Dendritic cell treated with granulocyte-macrophage colony-stimulating factor and Interleukin-4, amounts not matched to agents 40 ng/mL and 50 ng/mL, for 4 days (primary cell): ENCODE results near the gene PAFAH1B1.
"Not testable (repeated sequence)": the region's sequence is repeated elsewhere in the genome, so short reads cannot be mapped to it uniquely, and the experiment has no call there.

Source experiments
- H3K27ac Mint-ChIP-seq: one replicate; pipeline ENCODE4 v1.8.0; 2022; ENCODE audit warnings: mild to moderate bottlenecking, mixed read lengths
- H3K27me3 Mint-ChIP-seq: one replicate; pipeline ENCODE4 v1.8.0; 2022; ENCODE audit warnings: mild to moderate bottlenecking, mixed read lengths
- H3K36me3 Mint-ChIP-seq: one replicate; pipeline ENCODE4 v1.8.0; 2022; ENCODE audit warnings: low read depth, mixed read lengths
- H3K4me1 Mint-ChIP-seq: one replicate; pipeline ENCODE4 v1.8.0; 2022; ENCODE audit warnings: low read depth, mixed read lengths
- H3K4me3 Mint-ChIP-seq: one replicate; pipeline ENCODE4 v1.8.0; 2022; ENCODE audit warnings: mild to moderate bottlenecking, moderate library complexity, mixed read lengths
- H3K9me3 Mint-ChIP-seq: one replicate; pipeline ENCODE4 v1.8.0; 2022; ENCODE audit warnings: mixed read lengths
- intact Hi-C: fragments of 100-400 bp; cut with micrococcal nuclease; formaldehyde crosslinking; loops from one replicate; pipeline ENCODE4 v1.15.0; 2022

PAFAH1B1 gene

DNA sequence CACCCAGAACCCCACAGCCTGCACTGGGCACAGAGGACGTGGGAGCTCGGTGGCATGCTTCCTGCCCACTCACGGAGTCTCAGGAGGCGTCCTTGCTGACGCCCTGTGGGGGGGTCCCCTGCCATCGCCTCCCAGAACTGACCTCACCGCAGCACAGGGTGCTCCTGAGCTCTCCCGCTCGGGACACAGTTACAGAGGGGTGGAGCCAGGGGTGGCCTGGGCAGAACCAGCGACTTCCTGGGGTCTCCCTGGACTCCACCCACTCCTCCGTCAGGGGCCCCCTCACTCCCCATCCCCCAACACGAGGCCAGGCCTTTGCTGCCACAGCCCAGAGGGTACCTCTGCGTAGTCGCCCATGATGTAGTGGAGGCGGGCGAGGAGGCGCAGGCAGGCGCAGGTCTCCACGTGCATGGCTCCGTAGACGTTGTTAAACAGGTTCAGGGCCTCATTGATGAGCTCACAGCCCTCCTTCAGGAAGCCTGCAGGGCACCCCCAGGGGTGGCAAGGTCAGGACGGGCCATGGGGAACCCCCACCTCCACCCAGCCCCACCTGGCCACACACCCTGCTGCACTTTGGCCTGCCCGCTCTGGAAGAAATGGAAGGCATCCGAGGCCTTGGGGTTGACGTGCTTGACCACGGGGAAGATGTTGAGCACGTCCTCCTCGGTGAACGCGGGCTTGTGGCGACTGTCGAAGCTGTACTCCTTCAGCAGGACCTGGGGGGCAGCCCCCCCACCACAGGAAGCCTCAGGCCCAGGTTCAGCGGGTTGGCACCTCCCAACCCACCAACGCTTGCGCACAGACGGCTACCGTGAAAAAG, 100.3 kb downstream of the PAFAH1B1 start:
- intact Hi-C loops = no loop called here
- Mint-ChIP-seq H3K4me1 (peaks cover 5% of the 10 kb centered on the region), H3K36me3 (peaks cover 100% of the 10 kb centered on the region), H3K27me3 (no peaks in the 10 kb centered on the region), H3K27ac (no peak overlapping the region), H3K9me3 (no peaks in the 10 kb centered on the region), H3K4me3 (no peak overlapping the region)

DNA sequence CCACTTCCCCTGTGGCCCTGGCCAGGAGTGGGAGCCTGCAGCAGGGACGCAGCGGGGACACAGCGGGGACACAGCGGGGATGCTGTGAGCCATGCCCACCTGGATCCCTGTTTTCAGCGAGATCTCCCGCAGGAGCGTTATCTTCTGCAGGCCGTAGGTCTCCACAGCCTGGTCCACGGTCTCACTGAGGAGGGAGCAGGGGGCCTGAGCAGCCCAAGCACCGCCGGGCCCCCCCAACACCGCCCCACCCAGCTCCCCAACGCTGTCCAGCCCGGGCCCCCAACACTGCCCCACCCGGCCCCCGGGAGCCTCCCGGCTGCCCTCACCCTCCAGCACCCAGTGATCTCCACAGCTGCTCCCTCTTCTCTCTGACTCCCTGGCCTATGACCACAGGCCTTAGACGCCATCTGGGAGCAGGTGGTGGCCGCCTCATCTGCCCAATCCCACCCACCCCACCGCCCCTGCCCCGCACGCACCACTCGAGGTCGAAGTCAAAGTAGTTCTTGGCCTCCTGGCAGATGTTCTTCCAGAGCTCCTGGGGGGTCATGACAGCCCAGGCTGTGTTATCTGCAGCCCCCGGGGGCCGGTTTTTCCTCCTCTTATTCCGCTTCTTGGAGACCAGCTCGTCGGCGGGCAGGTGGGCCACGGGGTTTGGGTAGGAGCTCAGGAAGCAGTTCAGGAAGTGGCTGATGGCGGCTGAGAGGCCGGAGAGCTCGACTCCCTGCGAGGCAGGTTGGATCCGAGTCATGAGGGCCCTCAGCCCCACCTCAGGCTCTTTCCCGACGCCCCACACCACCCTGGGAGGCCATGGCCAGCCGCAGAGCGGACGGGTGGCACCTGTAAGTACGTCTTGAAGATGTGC, 101.2 kb downstream of the PAFAH1B1 start:
- Mint-ChIP-seq H3K4me3 (no peak overlapping the region), H3K27me3 (no peaks in the 10 kb centered on the region), H3K27ac (no peak overlapping the region), H3K9me3 (no peaks in the 10 kb centered on the region), H3K4me1 (no peaks in the 10 kb centered on the region), H3K36me3 (peaks cover 100% of the 10 kb centered on the region)
- intact Hi-C loops = no loop called here

DNA sequence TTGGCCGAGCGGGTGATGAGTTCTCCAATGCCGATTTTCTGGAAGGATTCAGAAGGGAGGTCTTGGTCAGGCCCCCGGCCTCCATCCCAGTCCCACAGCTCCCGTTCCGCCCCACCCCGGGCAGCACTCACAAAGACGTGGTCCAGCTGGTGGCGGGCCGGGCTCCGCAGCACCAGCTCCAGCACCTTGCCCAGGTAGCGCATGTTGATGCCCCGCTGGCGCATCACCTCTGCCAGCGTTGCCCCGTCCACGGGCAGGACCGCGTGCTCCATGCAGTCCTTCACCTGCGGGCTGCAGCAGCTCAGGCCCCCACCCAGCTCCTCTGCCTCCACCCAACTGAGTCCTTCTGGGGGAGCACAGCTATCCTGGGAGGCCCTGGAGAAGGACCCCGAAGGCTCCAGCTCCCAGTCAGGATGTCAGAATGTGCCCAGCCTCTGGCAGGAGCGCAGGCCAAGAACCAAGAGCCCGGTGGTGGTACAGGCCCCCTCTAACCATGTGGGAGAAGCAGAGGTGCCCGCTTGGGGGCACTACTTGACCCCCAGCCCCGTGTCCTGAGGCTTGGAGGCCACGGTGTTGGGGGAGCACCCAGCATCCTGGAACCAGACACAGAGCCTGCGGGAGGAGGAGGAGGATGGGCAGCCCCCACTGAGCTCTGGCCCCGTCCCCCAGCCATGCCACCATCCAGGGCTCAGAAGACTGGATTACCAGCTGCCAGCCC, 101.9 kb downstream of the PAFAH1B1 start:
- Mint-ChIP-seq H3K36me3 (peaks cover 100% of the 10 kb centered on the region), H3K9me3 (no peaks in the 10 kb centered on the region), H3K4me1 (no peaks in the 10 kb centered on the region), H3K27ac (no peak overlapping the region), H3K4me3 (no peak overlapping the region), H3K27me3 (no peaks in the 10 kb centered on the region)
- intact Hi-C loops = no loop called here

DNA sequence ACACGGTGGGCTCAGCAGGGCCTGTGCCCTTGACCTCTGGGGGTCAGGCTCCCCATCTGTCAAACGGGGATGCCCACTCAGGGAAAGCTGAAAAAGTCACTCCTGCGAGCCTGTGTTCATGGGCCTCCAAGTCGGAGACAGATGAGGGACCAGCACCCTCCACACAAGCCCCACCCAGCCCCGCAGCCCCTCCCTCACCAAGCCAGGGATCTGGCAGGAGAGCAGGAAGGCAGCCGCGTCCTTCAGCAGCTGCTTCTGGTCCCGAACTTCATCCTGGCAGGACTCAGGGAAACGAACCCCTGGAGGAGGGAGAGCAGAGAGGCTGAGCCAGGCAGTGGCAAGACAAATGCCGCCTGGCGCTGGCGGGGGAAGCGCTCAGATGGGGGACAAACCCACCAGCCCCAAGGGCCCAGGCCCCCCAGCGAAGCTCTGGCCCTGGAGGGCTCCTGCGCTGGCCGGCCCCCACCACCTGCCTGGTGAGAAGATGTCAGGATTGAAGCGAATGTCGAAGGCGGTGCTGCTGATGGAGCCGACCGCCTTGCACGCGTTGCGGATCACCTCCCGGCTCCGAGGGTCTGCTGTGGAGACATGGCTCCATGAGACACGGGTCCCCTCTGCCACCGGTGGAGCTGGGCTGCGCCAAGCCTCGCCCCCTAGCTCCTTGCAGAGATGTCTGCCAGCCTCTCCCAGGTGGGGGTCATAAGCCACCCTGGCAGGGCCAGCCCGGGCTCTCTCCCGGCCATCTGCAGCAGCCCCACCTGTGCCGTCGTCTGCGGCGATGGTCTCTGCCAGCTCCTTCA, 102.7 kb downstream of the PAFAH1B1 start:
- Mint-ChIP-seq H3K4me3 (no peak overlapping the region), H3K9me3 (no peaks in the 10 kb centered on the region), H3K27me3 (no peaks in the 10 kb centered on the region), H3K36me3 (peaks cover 100% of the 10 kb centered on the region), H3K4me1 (no peaks in the 10 kb centered on the region), H3K27ac (no peak overlapping the region)
- intact Hi-C loops = no loop called here

DNA sequence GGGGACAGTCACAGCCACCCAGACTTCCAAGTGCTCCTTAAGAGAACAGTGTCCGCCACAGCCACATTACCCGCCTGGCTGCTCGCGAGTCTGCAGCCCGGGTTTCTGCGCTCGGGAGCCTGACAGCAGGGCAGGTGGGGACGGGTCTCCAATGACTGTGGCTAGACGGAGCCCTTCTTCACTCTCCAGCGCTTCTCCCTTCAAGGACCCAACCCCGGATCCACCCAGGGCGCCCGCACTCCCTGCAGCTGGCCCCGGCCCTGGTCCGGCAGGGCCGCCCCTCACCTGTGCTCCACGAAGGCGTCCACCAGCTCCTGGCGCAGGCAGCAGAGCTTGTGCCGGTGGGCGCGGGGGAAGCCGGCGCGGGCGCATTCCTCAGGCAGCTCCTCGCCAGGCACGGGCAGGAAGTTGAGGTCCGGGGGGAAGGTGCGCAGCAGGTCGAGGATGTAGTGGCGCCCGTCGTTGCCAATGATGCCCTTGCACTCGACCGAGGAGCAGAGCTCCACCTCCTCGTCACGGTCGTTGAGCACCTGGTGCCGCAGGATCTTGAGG, 104.2 kb downstream of the PAFAH1B1 start:
- H3K36me3 Mint-ChIP-seq = peaks cover 100% of the 10 kb centered on the region
- intact Hi-C loops = no loop called here
- no peaks in the 10 kb centered on the region for H3K27me3 Mint-ChIP-seq
- H3K27ac Mint-ChIP-seq = no peak overlapping the region
- no peak overlapping the region for H3K4me3 Mint-ChIP-seq
- H3K4me1 Mint-ChIP-seq = no peaks in the 10 kb centered on the region
- no peaks in the 10 kb centered on the region for H3K9me3 Mint-ChIP-seq

DNA sequence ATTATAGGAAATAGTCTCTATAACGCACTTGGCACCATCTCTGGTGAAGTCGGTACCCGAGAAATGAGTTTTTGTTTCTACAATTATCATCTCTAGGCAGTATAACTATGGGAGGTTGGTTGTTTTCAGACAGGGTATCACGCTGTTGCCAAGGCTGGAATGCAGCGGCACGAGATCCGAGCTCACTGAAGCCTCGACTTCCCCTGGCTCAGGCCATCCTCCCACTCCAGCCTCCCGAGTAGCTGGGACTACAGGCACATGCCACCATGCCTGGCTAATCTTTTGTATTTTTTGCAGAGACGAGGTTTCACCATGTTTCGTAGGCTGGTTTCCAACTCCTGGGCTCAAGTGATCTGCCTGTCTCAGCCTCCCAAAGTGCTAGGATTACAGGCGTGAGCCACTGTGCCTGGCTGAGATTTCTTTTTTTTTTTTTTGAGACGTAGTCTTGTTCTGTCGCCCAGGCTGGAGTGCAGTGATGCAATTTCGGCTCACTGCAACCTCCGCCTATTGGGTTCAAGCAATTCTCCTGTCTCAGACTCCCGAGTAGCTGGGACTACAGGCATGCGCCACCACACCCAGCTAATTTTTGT, 105.9 kb downstream of the PAFAH1B1 start:
- H3K27ac Mint-ChIP-seq, intact Hi-C loops, H3K4me3 Mint-ChIP-seq, H3K4me1 Mint-ChIP-seq, H3K27me3 Mint-ChIP-seq, H3K9me3 Mint-ChIP-seq: not testable (repeated sequence)
- peaks cover 100% of the 10 kb centered on the region for H3K36me3 Mint-ChIP-seq

DNA sequence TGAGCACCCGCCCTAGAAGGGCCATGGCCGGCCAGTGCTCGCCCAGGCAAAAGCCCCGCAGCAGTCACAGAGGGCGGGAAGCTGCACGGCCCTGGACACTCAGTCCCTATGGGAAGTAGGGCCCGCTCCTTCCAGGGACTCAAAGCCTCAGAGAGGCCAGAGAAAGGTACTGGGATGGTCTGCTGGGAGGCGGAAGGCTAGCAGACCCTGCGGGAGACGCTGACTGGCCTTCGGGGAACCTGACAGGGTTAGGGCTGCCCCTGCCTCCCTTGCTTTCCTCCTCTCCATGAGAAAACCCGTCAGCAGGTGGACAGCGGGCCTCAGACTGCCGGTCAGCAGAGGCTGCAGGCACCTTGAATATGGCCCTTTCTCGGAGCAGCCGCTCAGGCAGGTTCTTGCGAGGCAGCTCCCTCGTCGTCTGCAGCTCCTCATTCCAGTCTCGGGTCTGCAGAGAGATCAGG, 106.6 kb downstream of the PAFAH1B1 start:
- H3K4me1 Mint-ChIP-seq = peaks cover 2% of the 10 kb centered on the region
- H3K27ac Mint-ChIP-seq = no peak overlapping the region
- H3K4me3 Mint-ChIP-seq = no peak overlapping the region
- no peaks in the 10 kb centered on the region for H3K27me3 Mint-ChIP-seq
- intact Hi-C loops = no loop called here
- H3K9me3 Mint-ChIP-seq = no peaks in the 10 kb centered on the region
- H3K36me3 Mint-ChIP-seq = peaks cover 100% of the 10 kb centered on the region

DNA sequence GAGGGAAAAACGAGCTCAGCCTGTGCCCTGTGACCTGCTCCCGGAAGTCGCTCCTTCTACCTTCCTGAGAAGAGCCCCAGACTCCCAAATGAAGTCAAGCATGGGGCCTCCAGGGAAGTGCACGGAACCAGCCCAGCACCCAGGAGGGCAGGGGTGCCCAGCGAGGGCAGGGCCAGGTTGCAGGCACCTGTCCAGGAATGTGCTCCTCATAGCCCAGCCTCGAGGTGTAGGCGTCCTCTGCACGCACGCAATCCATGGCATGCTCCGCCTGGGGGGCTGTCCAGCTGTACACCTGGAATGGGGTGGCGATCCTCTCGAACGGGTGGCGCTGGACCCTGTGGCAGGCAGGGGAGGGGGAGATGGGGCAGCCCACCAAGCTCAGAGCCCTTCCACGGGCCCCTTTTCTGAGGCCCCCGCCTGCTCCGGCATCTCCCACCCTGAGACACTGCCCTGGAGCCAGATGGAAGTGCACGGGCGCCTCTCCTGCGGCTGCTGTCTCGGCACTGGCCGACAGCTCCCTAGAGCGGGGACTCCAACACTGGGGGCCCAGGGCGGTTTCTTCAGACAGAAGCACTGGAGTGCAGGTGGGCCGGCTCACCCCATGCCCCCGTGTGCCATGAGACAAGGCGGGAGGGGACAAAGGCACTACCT, 107.2 kb downstream of the PAFAH1B1 start:
- Mint-ChIP-seq H3K4me3 (no peak overlapping the region), H3K9me3 (no peaks in the 10 kb centered on the region), H3K27ac (no peak overlapping the region), H3K36me3 (peaks cover 100% of the 10 kb centered on the region), H3K4me1 (peaks cover 7% of the 10 kb centered on the region), H3K27me3 (no peaks in the 10 kb centered on the region)
- intact Hi-C loops = no loop called here

DNA sequence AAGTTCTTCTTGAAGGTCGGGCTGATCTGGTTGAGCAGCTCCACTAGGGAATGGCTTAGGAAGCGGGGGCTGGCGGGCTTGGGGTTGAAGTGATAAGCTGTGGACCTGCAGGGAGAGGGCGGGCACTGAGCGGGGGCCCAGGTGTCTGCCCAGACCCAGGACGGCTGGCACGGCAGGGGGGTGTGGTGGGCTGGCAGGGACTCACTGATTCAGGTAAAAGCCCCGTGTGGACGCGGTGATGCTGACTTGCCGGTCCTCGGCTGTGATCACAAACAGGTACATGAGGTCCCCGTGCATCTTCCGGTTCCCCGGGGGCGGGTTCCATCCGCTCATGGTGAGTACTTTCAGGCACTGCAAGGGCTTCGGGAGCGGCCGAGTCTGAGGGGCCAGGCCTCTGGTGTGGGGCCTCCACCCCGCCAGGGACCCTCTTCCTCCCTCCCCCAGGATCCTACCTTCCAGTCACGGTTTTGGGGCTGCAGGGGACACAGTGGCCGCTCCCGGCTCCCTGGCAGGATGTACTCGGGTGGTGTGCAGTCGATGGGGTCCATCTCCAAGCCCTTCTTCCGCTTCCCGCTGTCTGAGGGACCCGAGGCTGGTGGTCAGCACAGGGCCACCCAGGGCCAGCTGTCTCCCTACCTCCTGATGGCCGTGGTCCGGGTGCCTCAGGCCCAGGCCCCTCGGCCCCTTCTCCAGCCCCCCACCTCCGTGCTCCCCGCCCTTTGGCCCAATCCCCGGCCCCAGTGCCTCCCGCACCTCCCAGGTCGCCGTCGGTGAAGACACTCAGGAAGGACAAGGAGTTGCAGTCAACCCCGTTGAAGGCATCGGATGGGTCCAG, 107.9 kb downstream of the PAFAH1B1 start:
- H3K4me3 Mint-ChIP-seq = no peak overlapping the region
- no peak overlapping the region for H3K27ac Mint-ChIP-seq
- intact Hi-C loops = no loop called here
- no peaks in the 10 kb centered on the region for H3K9me3 Mint-ChIP-seq
- no peaks in the 10 kb centered on the region for H3K27me3 Mint-ChIP-seq
- peaks cover 94% of the 10 kb centered on the region for H3K36me3 Mint-ChIP-seq
- H3K4me1 Mint-ChIP-seq = peaks cover 13% of the 10 kb centered on the region

DNA sequence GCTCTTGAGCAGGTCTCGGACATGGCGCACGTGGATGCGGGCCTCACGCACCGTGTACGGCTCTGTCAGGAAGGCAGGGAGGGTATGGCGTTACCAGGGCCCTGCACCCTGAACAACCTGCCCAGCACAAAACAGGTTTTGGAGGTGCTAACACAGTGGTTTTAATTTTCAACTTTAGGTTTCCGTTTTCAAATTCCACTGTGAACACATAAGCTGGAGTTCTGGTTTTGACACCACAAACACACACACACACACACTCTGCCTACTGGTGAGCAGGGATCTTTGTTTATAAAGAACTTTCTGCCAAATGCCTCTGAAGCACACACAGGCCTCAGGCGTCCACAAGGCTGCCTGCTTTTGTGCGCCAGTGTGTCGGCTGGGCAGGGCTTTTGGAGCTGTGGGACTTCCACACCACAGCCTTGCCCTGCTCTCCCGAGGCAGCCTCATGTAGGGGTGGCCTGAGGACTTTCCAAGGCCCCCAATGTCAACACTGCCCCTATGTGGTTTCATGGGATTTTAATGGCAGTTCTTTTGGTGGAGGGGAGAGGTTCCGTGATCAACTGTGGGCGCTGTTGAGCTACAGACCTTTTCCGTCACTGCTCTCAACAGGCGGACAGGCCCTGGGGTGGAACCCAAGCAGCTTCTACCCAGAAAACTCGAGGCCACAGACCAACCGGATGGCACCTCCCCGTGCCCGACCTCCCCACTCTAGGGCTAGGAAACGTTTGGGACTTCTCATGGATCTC, 108.7 kb downstream of the PAFAH1B1 start:
- peaks cover 17% of the 10 kb centered on the region for H3K4me1 Mint-ChIP-seq
- no peak overlapping the region for H3K27ac Mint-ChIP-seq
- no peak overlapping the region for H3K4me3 Mint-ChIP-seq
- H3K36me3 Mint-ChIP-seq = peaks cover 91% of the 10 kb centered on the region
- H3K9me3 Mint-ChIP-seq = no peaks in the 10 kb centered on the region
- no peaks in the 10 kb centered on the region for H3K27me3 Mint-ChIP-seq
- intact Hi-C loops = no loop called here

DNA sequence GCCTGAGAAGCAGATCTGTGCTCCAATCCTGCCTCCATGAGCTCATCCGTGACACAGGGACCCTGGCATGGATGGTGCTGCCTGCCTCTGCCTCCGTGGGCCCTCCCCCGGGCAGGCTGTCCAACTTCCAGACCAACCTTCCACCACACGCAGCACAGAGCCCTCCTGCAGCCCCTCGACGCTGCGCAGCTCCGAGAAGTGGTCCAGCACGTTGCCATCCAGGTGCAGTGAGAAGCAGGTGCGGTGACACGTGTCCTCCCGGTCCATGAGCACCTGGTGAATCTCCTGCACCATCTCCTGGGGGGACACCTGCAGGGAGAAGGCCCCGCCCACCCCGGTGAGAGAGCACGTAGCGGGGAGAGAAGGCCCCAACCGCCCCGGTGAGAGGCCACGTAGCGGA, 109.7 kb downstream of the PAFAH1B1 start:
- Mint-ChIP-seq H3K4me1 (peaks cover 20% of the 10 kb centered on the region), H3K9me3 (no peaks in the 10 kb centered on the region), H3K27ac (no peak overlapping the region), H3K36me3 (peaks cover 82% of the 10 kb centered on the region), H3K27me3 (no peaks in the 10 kb centered on the region), H3K4me3 (no peak overlapping the region)
- intact Hi-C loops = no loop called here
